ENCODE data around the gene BBS9.

BBS9 gene

DNA sequence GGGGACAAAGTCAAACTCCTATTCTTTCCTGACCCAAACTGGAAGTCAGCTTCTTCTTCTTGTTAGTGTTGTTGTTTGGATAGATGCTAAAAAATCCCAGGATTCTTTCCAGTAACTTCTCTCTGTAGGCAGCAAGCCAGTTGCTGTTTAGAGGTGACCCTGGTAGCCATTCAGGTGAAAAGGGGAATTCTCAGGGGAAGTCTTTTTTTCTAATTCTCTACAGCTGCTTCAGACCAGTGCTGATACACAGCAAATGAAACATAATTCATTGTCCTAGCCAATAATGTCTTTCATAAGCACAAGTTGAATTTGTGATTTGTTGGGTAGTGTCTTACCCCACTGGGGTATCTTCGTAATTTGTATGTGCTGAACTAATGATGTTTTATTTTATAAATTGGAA is 357.3 kb downstream of the BBS9 start:
- Histone ChIP-seq H3K27ac (ENCODE audit: low read length) (no peak overlapping the region), H3K27me3 (ENCODE audit: control insufficient read depth in 1 of 2, insufficient read depth in 2 of 2, low read length in 2 of 2) (no peaks in the 10 kb centered on the region)

DNA sequence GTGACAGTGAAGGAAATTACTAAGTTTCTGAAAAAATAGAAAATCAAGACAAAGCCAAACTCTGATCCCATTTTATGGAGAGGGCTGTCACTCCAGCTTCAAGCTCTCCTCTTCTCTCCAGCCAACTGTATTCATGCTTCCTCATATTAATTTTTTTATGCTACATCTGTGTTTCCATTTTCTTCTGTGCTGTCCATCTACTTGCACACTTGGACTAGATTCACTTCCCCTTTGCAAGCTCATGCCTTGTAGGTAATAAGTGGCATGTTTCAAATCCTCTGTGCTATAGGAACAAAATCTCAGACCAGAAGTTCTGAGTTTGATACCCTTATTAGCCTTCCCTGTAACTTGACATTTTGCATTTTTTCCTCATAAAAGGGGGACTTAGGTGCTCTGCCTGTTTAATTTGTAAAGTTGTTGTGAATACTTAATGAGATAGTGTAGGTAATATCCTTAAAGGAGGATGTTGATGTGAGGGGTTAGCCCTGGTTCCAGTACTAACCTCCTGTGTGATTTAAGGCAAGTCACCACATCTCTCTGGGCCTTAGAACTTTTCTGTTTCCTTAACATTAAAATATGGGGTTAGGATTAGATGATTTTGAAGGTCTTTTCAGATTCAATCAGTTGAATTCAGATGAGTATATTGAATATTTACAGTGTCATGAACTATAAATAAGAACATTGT is 358.8 kb downstream of the BBS9 start:
- H3K27ac ChIP-seq (ENCODE audit: low read length), result no peak overlapping the region
- no peaks in the 10 kb centered on the region for H3K4me1 ChIP-seq (ENCODE audit: control insufficient read depth, insufficient read depth, low read length)
- H3K27me3 ChIP-seq (ENCODE audit: control insufficient read depth in 1 of 2, insufficient read depth in 2 of 2, low read length in 2 of 2), result no peaks in the 10 kb centered on the region
- H3K4me3 ChIP-seq (ENCODE audit: low read length in 2 of 2), result no peak overlapping the region
- no peaks in the 10 kb centered on the region for H3K9me3 ChIP-seq (ENCODE audit: control insufficient read depth in 2 of 2, low read length in 2 of 2)
- H3K9ac ChIP-seq (ENCODE audit: low read length in 2 of 2), result no peak overlapping the region
- no peaks in the 10 kb centered on the region for H3K36me3 ChIP-seq (ENCODE audit: control insufficient read depth in 2 of 2, insufficient read depth in 2 of 2, low read length in 2 of 2)

More for the DNA sequence above, 357.3 kb downstream of the BBS9 start:
- Histone ChIP-seq H3K4me1 (ENCODE audit: control insufficient read depth, insufficient read depth, low read length) (no peaks in the 10 kb centered on the region), H3K36me3 (ENCODE audit: control insufficient read depth in 2 of 2, insufficient read depth in 2 of 2, low read length in 2 of 2) (no peaks in the 10 kb centered on the region), H3K9me3 (ENCODE audit: control insufficient read depth in 2 of 2, low read length in 2 of 2) (no peaks in the 10 kb centered on the region), H3K4me3 (ENCODE audit: low read length in 2 of 2) (no peak overlapping the region), H3K9ac (ENCODE audit: low read length in 2 of 2) (no peak overlapping the region)

- no peak overlapping the region for H3K9ac ChIP-seq (ENCODE audit: low read length in 2 of 2)
- H3K27ac ChIP-seq (ENCODE audit: low read length), result no peak overlapping the region
- no peaks in the 10 kb centered on the region for H3K36me3 ChIP-seq (ENCODE audit: control insufficient read depth in 2 of 2, insufficient read depth in 2 of 2, low read length in 2 of 2)
Observed at GRCh38 chr7:33494474-33494873, 365.1 kb downstream of the BBS9 start.

DNA sequence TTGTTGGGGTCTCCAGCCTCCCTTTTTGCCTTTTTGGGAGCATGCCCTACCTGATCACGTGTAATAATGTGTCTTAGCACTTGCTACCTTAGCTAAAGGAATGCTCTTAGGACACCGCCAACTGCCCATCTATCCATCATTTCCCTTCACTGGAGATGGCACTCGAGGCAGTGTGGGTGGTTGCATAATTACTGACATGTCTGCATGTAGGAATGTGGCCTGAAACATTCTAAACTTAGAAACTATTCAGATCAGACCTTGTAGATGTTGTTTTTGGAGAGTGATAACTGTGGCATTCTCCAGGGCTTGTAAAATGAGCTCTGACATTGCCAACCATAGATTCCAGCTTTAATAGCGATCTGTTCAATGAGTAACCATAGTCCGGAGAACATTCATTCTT is 365.8 kb downstream of the BBS9 start:
- H3K27ac ChIP-seq (ENCODE audit: low read length), result no peak overlapping the region
- no peaks in the 10 kb centered on the region for H3K4me1 ChIP-seq (ENCODE audit: control insufficient read depth, insufficient read depth, low read length)
- H3K9ac ChIP-seq (ENCODE audit: low read length in 2 of 2), result no peak overlapping the region
- no peaks in the 10 kb centered on the region for H3K36me3 ChIP-seq (ENCODE audit: control insufficient read depth in 2 of 2, insufficient read depth in 2 of 2, low read length in 2 of 2)
- H3K9me3 ChIP-seq (ENCODE audit: control insufficient read depth in 2 of 2, low read length in 2 of 2), result no peaks in the 10 kb centered on the region
- no peak overlapping the region for H3K4me3 ChIP-seq (ENCODE audit: low read length in 2 of 2)
- no peaks in the 10 kb centered on the region for H3K27me3 ChIP-seq (ENCODE audit: control insufficient read depth in 1 of 2, insufficient read depth in 2 of 2, low read length in 2 of 2)

More at GRCh38 chr7:33494474-33494873, 365.1 kb downstream of the BBS9 start:
- H3K9me3 ChIP-seq (ENCODE audit: control insufficient read depth in 2 of 2, low read length in 2 of 2), result no peaks in the 10 kb centered on the region
- no peak overlapping the region for H3K4me3 ChIP-seq (ENCODE audit: low read length in 2 of 2)
- no peaks in the 10 kb centered on the region for H3K4me1 ChIP-seq (ENCODE audit: control insufficient read depth, insufficient read depth, low read length)
- no peaks in the 10 kb centered on the region for H3K27me3 ChIP-seq (ENCODE audit: control insufficient read depth in 1 of 2, insufficient read depth in 2 of 2, low read length in 2 of 2)

DNA sequence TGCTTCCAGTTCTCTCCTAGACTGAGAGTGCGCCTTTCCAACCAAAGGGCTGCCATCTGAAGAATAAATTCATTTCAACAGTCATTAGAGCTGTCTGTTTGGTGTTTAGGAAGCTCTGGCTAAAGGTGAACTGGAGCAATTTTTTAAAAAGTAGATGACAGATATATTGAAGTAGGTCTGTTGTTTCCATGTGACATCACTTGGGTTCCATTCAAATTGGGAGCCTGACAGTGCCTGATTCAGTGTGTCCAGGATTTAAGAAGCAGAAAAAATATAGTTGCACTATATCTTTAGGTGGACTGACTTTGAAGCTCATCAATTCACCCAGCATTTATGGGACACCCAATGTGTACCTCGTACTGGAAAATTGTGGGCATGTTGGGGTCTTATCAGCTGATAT is 367.7 kb downstream of the BBS9 start:
- Histone ChIP-seq H3K27ac (ENCODE audit: low read length) (no peak overlapping the region), H3K4me1 (ENCODE audit: control insufficient read depth, insufficient read depth, low read length) (peaks cover 6% of the 10 kb centered on the region), H3K4me3 (ENCODE audit: low read length in 2 of 2) (no peak overlapping the region)

DNA sequence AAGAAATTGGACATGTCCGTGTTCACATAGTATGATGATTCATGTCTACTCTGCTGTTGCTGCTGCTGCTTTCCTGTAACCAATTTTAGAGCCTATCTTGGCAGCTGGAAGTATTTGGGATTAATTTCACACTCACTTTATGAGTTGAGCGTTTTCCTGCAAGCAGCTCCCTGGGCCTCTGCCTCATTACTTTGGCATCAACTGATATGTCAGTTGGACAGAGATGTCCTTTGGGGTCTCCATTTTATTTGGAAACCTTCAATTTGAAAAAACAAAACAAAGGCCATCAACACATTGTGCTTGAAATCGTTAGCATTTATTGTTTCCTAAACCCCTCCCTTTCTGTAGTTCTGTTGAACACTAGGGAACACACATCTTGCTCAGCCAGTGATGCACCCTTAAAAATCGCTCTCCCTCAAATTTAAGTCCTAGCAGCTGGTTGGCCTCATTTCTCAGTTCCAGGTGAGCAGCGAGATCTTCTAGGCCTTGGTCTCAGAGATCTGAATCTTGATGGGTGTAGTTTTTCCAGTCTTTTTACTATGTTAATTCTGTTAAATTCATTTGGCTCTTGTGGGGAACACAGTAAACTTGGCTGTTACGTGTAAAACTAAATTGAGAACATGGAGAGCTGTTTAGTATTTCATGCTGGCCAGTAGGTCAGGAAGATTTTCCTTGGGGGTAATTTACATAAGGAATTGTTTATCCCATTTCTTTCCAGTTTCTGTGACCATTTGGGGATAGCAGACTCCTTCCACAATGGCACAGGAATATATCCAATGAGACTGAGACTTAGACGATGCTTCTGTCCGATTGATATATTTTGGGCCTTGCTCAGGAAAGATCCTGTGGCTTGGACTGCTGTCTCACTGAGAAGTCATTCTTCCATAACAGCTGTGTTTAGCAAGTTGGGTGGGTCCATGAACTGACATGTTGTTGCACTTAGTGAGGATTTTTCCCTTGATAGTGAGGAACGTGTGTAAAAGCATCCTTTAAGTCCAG is 371.6 kb downstream of the BBS9 start:
- peaks cover 6% of the 10 kb centered on the region for H3K4me1 ChIP-seq (ENCODE audit: control insufficient read depth, insufficient read depth, low read length)
- no peak overlapping the region for H3K9ac ChIP-seq (ENCODE audit: low read length in 2 of 2)
- H3K9me3 ChIP-seq (ENCODE audit: control insufficient read depth in 2 of 2, low read length in 2 of 2), result no peaks in the 10 kb centered on the region
- no peaks in the 10 kb centered on the region for H3K36me3 ChIP-seq (ENCODE audit: control insufficient read depth in 2 of 2, insufficient read depth in 2 of 2, low read length in 2 of 2)
- H3K27me3 ChIP-seq (ENCODE audit: control insufficient read depth in 1 of 2, insufficient read depth in 2 of 2, low read length in 2 of 2), result no peaks in the 10 kb centered on the region
- no peak overlapping the region for H3K4me3 ChIP-seq (ENCODE audit: low read length in 2 of 2)
- H3K27ac ChIP-seq (ENCODE audit: low read length), result no peak overlapping the region

More for the DNA sequence above, 367.7 kb downstream of the BBS9 start:
- Histone ChIP-seq H3K9ac (ENCODE audit: low read length in 2 of 2) (no peak overlapping the region), H3K36me3 (ENCODE audit: control insufficient read depth in 2 of 2, insufficient read depth in 2 of 2, low read length in 2 of 2) (no peaks in the 10 kb centered on the region), H3K27me3 (ENCODE audit: control insufficient read depth in 1 of 2, insufficient read depth in 2 of 2, low read length in 2 of 2) (no peaks in the 10 kb centered on the region), H3K9me3 (ENCODE audit: control insufficient read depth in 2 of 2, low read length in 2 of 2) (no peaks in the 10 kb centered on the region)

DNA sequence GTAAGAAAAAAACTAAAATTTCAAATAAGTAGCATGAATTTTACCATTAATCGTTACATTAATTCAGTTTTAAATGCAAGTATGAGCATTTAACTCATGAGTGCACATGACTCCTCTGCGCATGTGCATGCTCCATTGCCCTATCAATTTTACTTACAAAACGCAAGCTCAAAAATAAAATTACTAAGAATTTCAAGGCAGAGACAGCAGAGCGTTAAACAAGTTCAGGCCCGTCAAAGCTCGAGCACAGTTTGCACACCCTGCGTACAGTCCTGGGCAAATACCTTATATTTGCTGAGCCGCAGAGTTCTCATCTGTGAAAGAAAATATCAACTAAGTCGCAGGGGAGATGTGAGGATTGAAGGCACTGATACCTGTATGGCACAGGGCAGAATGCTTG is 373.6 kb downstream of the BBS9 start:
- Histone ChIP-seq H3K4me3 (ENCODE audit: low read length in 2 of 2) (no peak overlapping the region), H3K9ac (ENCODE audit: low read length in 2 of 2) (no peak overlapping the region), H3K9me3 (ENCODE audit: control insufficient read depth in 2 of 2, low read length in 2 of 2) (no peaks in the 10 kb centered on the region), H3K27me3 (ENCODE audit: control insufficient read depth in 1 of 2, insufficient read depth in 2 of 2, low read length in 2 of 2) (no peaks in the 10 kb centered on the region), H3K27ac (ENCODE audit: low read length) (no peak overlapping the region), H3K4me1 (ENCODE audit: control insufficient read depth, insufficient read depth, low read length) (peaks cover 6% of the 10 kb centered on the region), H3K36me3 (ENCODE audit: control insufficient read depth in 2 of 2, insufficient read depth in 2 of 2, low read length in 2 of 2) (no peaks in the 10 kb centered on the region)

GRCh38 chr7:33503736-33504135 is 374.4 kb downstream of the BBS9 start:
- no peak overlapping the region for H3K9ac ChIP-seq (ENCODE audit: low read length in 2 of 2)
- no peak overlapping the region for H3K4me3 ChIP-seq (ENCODE audit: low read length in 2 of 2)
- no peaks in the 10 kb centered on the region for H3K9me3 ChIP-seq (ENCODE audit: control insufficient read depth in 2 of 2, low read length in 2 of 2)
- no peak overlapping the region for H3K27ac ChIP-seq (ENCODE audit: low read length)
- no peaks in the 10 kb centered on the region for H3K27me3 ChIP-seq (ENCODE audit: control insufficient read depth in 1 of 2, insufficient read depth in 2 of 2, low read length in 2 of 2)
- H3K36me3 ChIP-seq (ENCODE audit: control insufficient read depth in 2 of 2, insufficient read depth in 2 of 2, low read length in 2 of 2), result no peaks in the 10 kb centered on the region
- peaks cover 6% of the 10 kb centered on the region for H3K4me1 ChIP-seq (ENCODE audit: control insufficient read depth, insufficient read depth, low read length)

DNA sequence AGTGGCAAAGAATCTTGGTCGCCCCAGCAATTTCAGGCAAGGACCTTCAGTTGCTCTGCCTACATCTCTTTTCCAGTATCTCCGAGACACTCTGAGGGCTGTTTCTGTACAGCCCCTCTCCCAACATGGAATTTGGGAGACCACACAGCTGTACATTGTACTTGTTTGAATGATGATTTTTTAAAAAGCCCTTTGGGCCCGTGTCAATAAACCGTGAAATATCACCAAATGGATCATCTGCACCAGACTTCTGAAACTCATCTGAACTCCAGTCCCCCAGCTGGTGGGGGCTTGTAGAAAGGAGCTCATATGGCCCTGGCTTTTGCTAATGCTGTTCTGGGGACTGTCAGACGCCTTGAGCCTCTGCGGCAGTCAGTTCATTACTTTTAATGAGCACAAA is 374.9 kb downstream of the BBS9 start:
- peaks cover 6% of the 10 kb centered on the region for H3K4me1 ChIP-seq (ENCODE audit: control insufficient read depth, insufficient read depth, low read length)
- H3K27ac ChIP-seq (ENCODE audit: low read length), result no peak overlapping the region
- H3K36me3 ChIP-seq (ENCODE audit: control insufficient read depth in 2 of 2, insufficient read depth in 2 of 2, low read length in 2 of 2), result no peaks in the 10 kb centered on the region
- H3K27me3 ChIP-seq (ENCODE audit: control insufficient read depth in 1 of 2, insufficient read depth in 2 of 2, low read length in 2 of 2), result no peaks in the 10 kb centered on the region
- no peak overlapping the region for H3K4me3 ChIP-seq (ENCODE audit: low read length in 2 of 2)
- no peak overlapping the region for H3K9ac ChIP-seq (ENCODE audit: low read length in 2 of 2)
- H3K9me3 ChIP-seq (ENCODE audit: control insufficient read depth in 2 of 2, low read length in 2 of 2), result no peaks in the 10 kb centered on the region

DNA sequence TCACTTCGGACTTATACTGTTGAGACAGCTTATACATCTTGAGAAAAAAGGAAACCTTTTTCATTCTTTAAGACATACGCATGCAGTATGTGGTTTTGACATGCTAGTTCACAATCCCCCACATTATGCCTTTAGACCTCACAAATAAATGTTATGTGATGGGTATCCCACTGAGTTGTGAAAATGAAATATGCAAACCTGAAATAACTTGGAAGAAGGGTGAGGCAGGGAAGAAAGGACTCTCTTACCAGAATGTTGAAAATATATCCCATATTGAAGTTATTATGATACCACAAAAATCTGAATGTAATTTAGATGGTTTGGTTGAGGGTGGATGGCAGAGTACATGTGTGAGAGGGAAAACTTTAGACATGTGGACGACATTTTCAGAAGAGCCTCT is 379.8 kb downstream of the BBS9 start:
- Histone ChIP-seq H3K9me3 (ENCODE audit: control insufficient read depth in 2 of 2, low read length in 2 of 2) (no peaks in the 10 kb centered on the region), H3K36me3 (ENCODE audit: control insufficient read depth in 2 of 2, insufficient read depth in 2 of 2, low read length in 2 of 2) (no peaks in the 10 kb centered on the region), H3K9ac (ENCODE audit: low read length in 2 of 2) (no peak overlapping the region), H3K27ac (ENCODE audit: low read length) (no peak overlapping the region), H3K4me1 (ENCODE audit: control insufficient read depth, insufficient read depth, low read length) (no peaks in the 10 kb centered on the region), H3K27me3 (ENCODE audit: control insufficient read depth in 1 of 2, insufficient read depth in 2 of 2, low read length in 2 of 2) (no peaks in the 10 kb centered on the region), H3K4me3 (ENCODE audit: low read length in 2 of 2) (no peak overlapping the region)

GRCh38 chr7:33511778-33512177 is 382.4 kb downstream of the BBS9 start:
- Histone ChIP-seq H3K4me1 (ENCODE audit: control insufficient read depth, insufficient read depth, low read length) (no peaks in the 10 kb centered on the region), H3K9ac (ENCODE audit: low read length in 2 of 2) (no peak overlapping the region), H3K27ac (ENCODE audit: low read length) (no peak overlapping the region), H3K36me3 (ENCODE audit: control insufficient read depth in 2 of 2, insufficient read depth in 2 of 2, low read length in 2 of 2) (no peaks in the 10 kb centered on the region), H3K9me3 (ENCODE audit: control insufficient read depth in 2 of 2, low read length in 2 of 2) (no peaks in the 10 kb centered on the region), H3K27me3 (ENCODE audit: control insufficient read depth in 1 of 2, insufficient read depth in 2 of 2, low read length in 2 of 2) (no peaks in the 10 kb centered on the region), H3K4me3 (ENCODE audit: low read length in 2 of 2) (no peak overlapping the region)

Data from stomach smooth muscle (tissue), 2 donors.